ENCODE results near the gene HEBP1.

The HEBP1 gene

GRCh38 chr12:12999271-12999958, 650 bp downstream of the HEBP1 start:
- Histone ChIP-seq H3K36me3 (ENCODE audit: control insufficient read depth, insufficient read depth, low read length) (no peaks in the 10 kb centered on the region), H3K4me3 (replicated peaks; ENCODE audit: low read depth, low read length) (no peak overlapping the region), H3K27me3 (replicated peaks; ENCODE audit: control insufficient read depth, insufficient read depth, low read length) (peaks cover 5% of the 10 kb centered on the region)
- DNase-seq (ENCODE audit: extremely low read depth, insufficient read length), result no peak
- TF ChIP-seq, protein P1, sequence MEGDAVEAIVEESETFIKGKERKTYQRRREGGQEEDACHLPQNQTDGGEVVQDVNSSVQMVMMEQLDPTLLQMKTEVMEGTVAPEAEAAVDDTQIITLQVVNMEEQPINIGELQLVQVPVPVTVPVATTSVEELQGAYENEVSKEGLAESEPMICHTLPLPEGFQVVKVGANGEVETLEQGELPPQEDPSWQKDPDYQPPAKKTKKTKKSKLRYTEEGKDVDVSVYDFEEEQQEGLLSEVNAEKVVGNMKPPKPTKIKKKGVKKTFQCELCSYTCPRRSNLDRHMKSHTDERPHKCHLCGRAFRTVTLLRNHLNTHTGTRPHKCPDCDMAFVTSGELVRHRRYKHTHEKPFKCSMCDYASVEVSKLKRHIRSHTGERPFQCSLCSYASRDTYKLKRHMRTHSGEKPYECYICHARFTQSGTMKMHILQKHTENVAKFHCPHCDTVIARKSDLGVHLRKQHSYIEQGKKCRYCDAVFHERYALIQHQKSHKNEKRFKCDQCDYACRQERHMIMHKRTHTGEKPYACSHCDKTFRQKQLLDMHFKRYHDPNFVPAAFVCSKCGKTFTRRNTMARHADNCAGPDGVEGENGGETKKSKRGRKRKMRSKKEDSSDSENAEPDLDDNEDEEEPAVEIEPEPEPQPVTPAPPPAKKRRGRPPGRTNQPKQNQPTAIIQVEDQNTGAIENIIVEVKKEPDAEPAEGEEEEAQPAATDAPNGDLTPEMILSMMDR (IDR thresholded peaks at IDR 0.05; ENCODE audit: insufficient read depth, low read length, poor library complexity, severe bottlenecking), result no peak

DNA sequence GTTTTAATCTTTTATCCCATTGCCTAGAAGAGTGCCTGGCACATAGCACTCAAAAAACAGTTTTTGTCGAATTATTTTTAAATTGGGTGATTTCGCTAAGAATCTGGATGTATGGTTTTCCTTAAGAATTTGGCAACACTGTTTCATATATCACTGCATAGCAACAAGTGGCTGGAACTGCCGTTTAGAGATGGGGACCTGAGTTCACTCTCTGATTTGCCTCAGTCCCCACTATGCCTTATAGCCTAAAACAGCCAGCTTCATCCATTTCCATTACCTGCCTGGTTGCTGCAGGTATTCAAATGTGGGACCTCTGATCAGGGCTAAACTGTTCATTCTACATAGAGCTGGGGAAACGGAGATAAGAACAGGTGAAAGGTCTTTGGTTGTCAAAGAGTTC, 1.8 kb downstream of the HEBP1 start:
- no peak for DNase-seq (ENCODE audit: extremely low read depth, insufficient read length)

GRCh38 chr12:12997734-12998133, 2.3 kb downstream of the HEBP1 start:
- no peak for DNase-seq (ENCODE audit: extremely low read depth, insufficient read length)
- Histone ChIP-seq H3K27me3 (replicated peaks; ENCODE audit: control insufficient read depth, insufficient read depth, low read length) (peaks cover 5% of the 10 kb centered on the region), H3K36me3 (ENCODE audit: control insufficient read depth, insufficient read depth, low read length) (no peaks in the 10 kb centered on the region), H3K4me3 (replicated peaks; ENCODE audit: low read depth, low read length) (no peak overlapping the region)
- TF ChIP-seq, protein P1 (IDR thresholded peaks at IDR 0.05; ENCODE audit: insufficient read depth, low read length, poor library complexity, severe bottlenecking), result no peak

More for the DNA sequence above, 1.8 kb downstream of the HEBP1 start:
- Histone ChIP-seq H3K4me3 (replicated peaks; ENCODE audit: low read depth, low read length) (no peak overlapping the region), H3K36me3 (ENCODE audit: control insufficient read depth, insufficient read depth, low read length) (no peaks in the 10 kb centered on the region), H3K27me3 (replicated peaks; ENCODE audit: control insufficient read depth, insufficient read depth, low read length) (peaks cover 5% of the 10 kb centered on the region)
- TF ChIP-seq, protein P1 (IDR thresholded peaks at IDR 0.05; ENCODE audit: insufficient read depth, low read length, poor library complexity, severe bottlenecking), result no peak

- H3K4me3 ChIP-seq (replicated peaks; ENCODE audit: low read depth, low read length), result no peak overlapping the region
- TF ChIP-seq, protein P1 (IDR thresholded peaks at IDR 0.05; ENCODE audit: insufficient read depth, low read length, poor library complexity, severe bottlenecking), result no peak
- no peaks in the 10 kb centered on the region for H3K36me3 ChIP-seq (ENCODE audit: control insufficient read depth, insufficient read depth, low read length)
- H3K27me3 ChIP-seq (replicated peaks; ENCODE audit: control insufficient read depth, insufficient read depth, low read length), result peaks cover 3% of the 10 kb centered on the region
- no peak for DNase-seq (ENCODE audit: extremely low read depth, insufficient read length)
Observed at GRCh38 chr12:12997156-12997555, 2.9 kb downstream of the HEBP1 start.

DNA sequence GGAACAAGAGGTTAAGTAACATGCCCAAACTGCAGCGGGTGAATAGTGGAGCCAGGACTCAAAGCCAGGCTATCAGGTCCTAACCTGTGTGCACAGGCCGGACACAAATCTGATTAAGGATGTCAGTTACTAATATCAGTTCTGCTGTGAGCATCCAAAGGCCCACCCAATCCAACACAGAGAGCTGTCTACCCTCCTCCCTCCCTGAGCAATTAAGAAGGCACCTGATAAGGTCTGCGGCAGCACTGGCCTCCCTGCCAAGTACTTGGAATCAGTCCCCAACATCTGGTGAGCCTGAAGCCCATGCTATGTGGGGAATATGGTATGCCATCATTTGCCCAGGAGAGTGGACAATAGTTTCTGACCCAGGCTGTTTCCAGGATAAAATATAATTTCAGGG, 3.9 kb downstream of the HEBP1 start:
- Histone ChIP-seq H3K36me3 (ENCODE audit: control insufficient read depth, insufficient read depth, low read length) (no peaks in the 10 kb centered on the region), H3K27me3 (replicated peaks; ENCODE audit: control insufficient read depth, insufficient read depth, low read length) (peaks cover 1% of the 10 kb centered on the region), H3K4me3 (replicated peaks; ENCODE audit: low read depth, low read length) (no peak overlapping the region)
- DNase-seq (ENCODE audit: extremely low read depth, insufficient read length), result no peak
- TF ChIP-seq, protein P1 (IDR thresholded peaks at IDR 0.05; ENCODE audit: insufficient read depth, low read length, poor library complexity, severe bottlenecking), result no peak

- Histone ChIP-seq H3K27me3 (replicated peaks; ENCODE audit: control insufficient read depth, insufficient read depth, low read length) (peaks cover 1% of the 10 kb centered on the region), H3K4me3 (replicated peaks; ENCODE audit: low read depth, low read length) (no peak overlapping the region), H3K36me3 (ENCODE audit: control insufficient read depth, insufficient read depth, low read length) (no peaks in the 10 kb centered on the region)
- DNase-seq (ENCODE audit: extremely low read depth, insufficient read length), result no peak
- TF ChIP-seq, protein P1 (IDR thresholded peaks at IDR 0.05; ENCODE audit: insufficient read depth, low read length, poor library complexity, severe bottlenecking), result no peak
Observed at GRCh38 chr12:12995088-12995487, 5.0 kb downstream of the HEBP1 start.

Measured in GM06990 (cell line).